Measurements from ENCODE around the gene COL23A1.

The COL23A1 gene

DNA sequence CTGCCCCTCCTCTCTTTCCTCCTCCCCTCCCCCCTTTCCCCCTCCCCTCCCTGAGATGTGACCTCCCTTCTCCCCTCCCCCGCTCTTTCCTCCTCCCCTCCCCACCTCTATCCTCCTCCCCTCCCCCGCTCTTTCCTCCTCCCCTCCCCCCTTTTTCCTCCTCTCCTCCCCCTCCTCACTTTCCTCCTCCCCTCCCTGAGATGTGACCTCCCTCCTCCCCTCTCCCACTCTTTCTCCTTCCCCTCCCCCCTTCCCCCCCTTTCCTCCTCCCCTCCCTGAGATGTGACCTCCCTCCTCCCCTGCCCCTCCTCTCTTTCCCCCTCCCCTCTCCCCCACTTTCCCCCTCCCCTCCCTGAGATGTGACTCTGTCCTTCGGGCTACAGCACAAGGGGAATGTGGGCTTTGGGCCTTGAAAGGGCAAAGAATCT is 169.8 kb downstream of the COL23A1 start:
- Mint-ChIP-seq H3K27me3 (ENCODE audit: low read depth, poor library complexity) (peaks cover 5% of the 10 kb centered on the region), H3K9me3 (no peaks in the 10 kb centered on the region), H3K36me3 (ENCODE audit: low read depth) (no peaks in the 10 kb centered on the region), H3K4me3 (no peak overlapping the region), H3K27ac (no peak overlapping the region), H3K4me1 (peaks cover 86% of the 10 kb centered on the region)
- TF ChIP-seq, protein P1, sequence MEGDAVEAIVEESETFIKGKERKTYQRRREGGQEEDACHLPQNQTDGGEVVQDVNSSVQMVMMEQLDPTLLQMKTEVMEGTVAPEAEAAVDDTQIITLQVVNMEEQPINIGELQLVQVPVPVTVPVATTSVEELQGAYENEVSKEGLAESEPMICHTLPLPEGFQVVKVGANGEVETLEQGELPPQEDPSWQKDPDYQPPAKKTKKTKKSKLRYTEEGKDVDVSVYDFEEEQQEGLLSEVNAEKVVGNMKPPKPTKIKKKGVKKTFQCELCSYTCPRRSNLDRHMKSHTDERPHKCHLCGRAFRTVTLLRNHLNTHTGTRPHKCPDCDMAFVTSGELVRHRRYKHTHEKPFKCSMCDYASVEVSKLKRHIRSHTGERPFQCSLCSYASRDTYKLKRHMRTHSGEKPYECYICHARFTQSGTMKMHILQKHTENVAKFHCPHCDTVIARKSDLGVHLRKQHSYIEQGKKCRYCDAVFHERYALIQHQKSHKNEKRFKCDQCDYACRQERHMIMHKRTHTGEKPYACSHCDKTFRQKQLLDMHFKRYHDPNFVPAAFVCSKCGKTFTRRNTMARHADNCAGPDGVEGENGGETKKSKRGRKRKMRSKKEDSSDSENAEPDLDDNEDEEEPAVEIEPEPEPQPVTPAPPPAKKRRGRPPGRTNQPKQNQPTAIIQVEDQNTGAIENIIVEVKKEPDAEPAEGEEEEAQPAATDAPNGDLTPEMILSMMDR (IDR thresholded peaks at IDR 0.05) = no peak
- DNase-seq = no peak

DNA sequence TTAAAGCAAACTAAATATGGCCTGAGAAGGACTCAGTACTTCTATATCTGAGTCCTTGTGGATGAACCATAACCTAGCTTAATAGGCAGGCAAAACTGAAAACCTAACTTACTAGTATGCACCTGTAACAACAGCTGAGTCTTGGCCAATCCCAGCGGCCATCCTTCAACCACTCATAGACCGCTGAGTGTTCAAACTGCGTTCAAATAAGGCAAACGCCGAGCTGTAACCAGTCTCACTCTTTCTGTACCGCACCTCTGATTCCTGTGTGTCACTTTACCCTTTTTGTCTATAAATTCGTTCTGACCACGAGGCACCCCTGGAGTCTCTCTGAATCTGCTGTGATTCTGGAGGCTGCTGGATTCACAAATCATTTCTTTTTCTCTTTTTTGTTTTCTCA is 170.5 kb downstream of the COL23A1 start:
- Mint-ChIP-seq H3K36me3 (ENCODE audit: low read depth) (no peaks in the 10 kb centered on the region), H3K4me1 (peaks cover 84% of the 10 kb centered on the region), H3K27ac (peak overlapping the region; percentile 22), H3K27me3 (ENCODE audit: low read depth, poor library complexity) (peaks cover 5% of the 10 kb centered on the region), H3K4me3 (no peak overlapping the region), H3K9me3 (no peaks in the 10 kb centered on the region)
- TF ChIP-seq, protein P1 (IDR thresholded peaks at IDR 0.05) = no peak
- DNase-seq = no peak

- no peak overlapping the region for H3K4me3 Mint-ChIP-seq
- H3K27me3 Mint-ChIP-seq (ENCODE audit: low read depth, poor library complexity) = peaks cover 5% of the 10 kb centered on the region
- no peaks in the 10 kb centered on the region for H3K9me3 Mint-ChIP-seq
- peaks cover 79% of the 10 kb centered on the region for H3K4me1 Mint-ChIP-seq
- H3K36me3 Mint-ChIP-seq (ENCODE audit: low read depth) = no peaks in the 10 kb centered on the region
- DNase-seq = no peak
- TF ChIP-seq, protein P1 (IDR thresholded peaks at IDR 0.05) = no peak
- H3K27ac Mint-ChIP-seq = peak overlapping the region; percentile 35
Measured at GRCh38 chr5:178419196-178419595, 171.0 kb downstream of the COL23A1 start.

GRCh38 chr5:178418471-178419010 is 171.7 kb downstream of the COL23A1 start:
- DNase-seq = no peak
- Mint-ChIP-seq H3K27me3 (ENCODE audit: low read depth, poor library complexity) (peaks cover 5% of the 10 kb centered on the region), H3K4me3 (no peak overlapping the region), H3K4me1 (peaks cover 79% of the 10 kb centered on the region), H3K36me3 (ENCODE audit: low read depth) (no peaks in the 10 kb centered on the region), H3K27ac (no peak overlapping the region), H3K9me3 (no peaks in the 10 kb centered on the region)
- TF ChIP-seq, protein P1 (IDR thresholded peaks at IDR 0.05) = no peak

DNA sequence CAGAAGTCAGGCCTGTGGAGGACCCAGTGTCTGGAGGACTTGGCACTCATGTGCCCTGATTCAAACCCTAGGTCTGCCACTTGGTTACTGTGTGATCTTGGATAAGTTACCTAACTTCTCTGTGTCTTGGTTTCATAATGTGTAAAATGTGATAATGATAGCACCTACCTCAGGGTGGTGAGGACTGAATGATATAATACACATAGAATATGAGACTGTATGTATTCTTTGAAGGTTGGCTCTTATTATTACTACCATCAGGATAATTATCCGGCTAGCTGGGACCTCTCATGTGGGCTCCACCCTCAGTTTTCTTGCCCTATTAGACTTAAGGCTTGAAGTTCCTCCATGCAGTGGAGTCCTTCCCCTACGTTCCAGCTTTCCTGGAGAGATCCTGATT is 172.2 kb downstream of the COL23A1 start:
- Mint-ChIP-seq H3K27me3 (ENCODE audit: low read depth, poor library complexity) (peaks cover 5% of the 10 kb centered on the region), H3K27ac (no peak overlapping the region), H3K36me3 (ENCODE audit: low read depth) (no peaks in the 10 kb centered on the region), H3K4me1 (peaks cover 78% of the 10 kb centered on the region), H3K9me3 (no peaks in the 10 kb centered on the region), H3K4me3 (no peak overlapping the region)
- no peak for DNase-seq
- TF ChIP-seq, protein P1 (IDR thresholded peaks at IDR 0.05) = no peak

DNA sequence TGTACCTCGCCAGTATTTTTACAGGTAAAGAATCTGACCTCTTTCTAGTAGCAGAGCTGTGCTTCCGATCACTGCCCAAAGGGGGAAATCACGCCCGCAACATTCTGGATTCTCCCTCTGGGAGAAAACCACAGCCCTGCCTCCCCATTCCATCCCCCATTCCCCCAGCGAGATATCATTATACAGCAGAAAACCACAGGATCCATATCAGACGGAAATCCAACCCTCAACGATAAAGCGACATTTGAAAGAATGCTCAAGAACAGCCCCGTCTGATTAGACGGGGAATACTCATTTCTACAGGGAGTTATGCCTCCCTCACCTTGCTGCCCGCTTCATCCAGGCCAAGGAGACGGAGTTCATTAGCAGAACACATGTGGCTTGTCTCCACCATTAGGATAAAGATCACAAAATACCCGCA is 172.8 kb downstream of the COL23A1 start:
- Mint-ChIP-seq H3K4me3 (no peak overlapping the region), H3K27me3 (ENCODE audit: low read depth, poor library complexity) (peaks cover 5% of the 10 kb centered on the region), H3K36me3 (ENCODE audit: low read depth) (no peaks in the 10 kb centered on the region), H3K4me1 (peaks cover 73% of the 10 kb centered on the region), H3K27ac (peak overlapping the region; percentile 65), H3K9me3 (no peaks in the 10 kb centered on the region)
- no peak for DNase-seq
- TF ChIP-seq, protein P1 (IDR thresholded peaks at IDR 0.05) = no peak

Measured in nephron progenitor cell (in vitro differentiated cells).